ENCODE data around the gene CYP4F11.
"Not testable (repeated sequence)": the region's sequence is repeated elsewhere in the genome, so short reads cannot be mapped to it uniquely, and the experiment has no call there.

- TF ChIP-seq POLR2AphosphoS5, CTCF (IDR thresholded peaks at IDR 0.05): not testable (repeated sequence)
These were observed 34.8 kb downstream of the CYP4F11 start for GRCh38 chr19:15899561-15899960.
